ENCODE results near the gene MLN. TPM values are rescaled to one million over a fixed set of nuclear protein-coding genes. Genes with fewer than 3 reads are reported as not detected.

MLN gene
- total RNA-seq, 4 donors from 2014 or later = not detected

DNA sequence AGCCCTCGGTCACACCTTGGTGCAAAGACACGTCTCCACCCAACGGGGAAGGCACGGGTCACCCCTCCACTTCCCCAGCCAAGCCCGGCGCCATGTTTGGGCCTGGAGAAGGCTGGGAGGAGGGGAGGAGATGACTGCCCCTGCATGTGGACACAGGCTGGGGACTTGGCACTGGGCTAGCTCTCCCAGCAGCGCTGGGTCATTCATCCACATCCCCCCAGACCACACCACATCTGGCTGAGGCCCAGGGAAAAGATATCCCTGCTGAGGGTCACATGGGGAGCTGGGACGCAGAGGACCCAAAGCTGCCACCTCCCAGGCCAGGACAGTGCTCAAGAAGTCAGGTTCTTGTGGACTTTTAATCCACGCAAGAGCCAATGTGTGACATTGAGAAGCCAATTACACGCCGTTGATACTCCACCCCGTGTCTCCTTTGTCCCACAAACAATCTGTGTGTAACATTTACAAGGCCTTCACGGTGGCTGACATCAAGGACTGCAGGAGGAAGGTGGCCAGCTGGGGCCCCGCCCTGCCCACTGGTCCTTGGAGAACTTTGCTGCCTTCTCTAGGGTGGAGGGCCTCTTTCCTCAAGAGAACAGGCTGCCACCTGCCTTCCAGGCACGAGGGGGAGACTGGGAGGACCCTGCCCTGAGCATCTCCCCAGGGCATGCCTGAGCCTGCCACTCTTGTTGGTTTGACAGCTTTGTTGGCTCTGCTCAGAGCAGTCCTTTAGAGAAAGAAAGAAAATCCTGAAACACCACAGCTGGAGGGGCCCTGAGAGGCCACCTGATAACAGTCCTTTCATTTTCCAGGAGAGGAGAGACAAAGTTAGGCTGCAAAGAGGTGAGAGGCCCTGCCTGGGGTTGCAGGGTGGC, 51.8 kb downstream of the MLN start:
- WGBS, 2 donors = 78 to 79% methylated on average over 15 of the region's 15 CpGs
- H3K4me3 ChIP-seq (ENCODE audit: low read depth, poor library complexity, severe bottlenecking) = no peak overlapping the region
- DNase-seq (ENCODE audit: low spot score in 2 of 2) = no peak
- intact Hi-C loops (cut with DNase I; ENCODE audit: low total_unique reads) = no loop called here
- TF ChIP-seq POLR2A (IDR thresholded peaks at IDR 0.05) = no peak
- TF ChIP-seq, protein P1, sequence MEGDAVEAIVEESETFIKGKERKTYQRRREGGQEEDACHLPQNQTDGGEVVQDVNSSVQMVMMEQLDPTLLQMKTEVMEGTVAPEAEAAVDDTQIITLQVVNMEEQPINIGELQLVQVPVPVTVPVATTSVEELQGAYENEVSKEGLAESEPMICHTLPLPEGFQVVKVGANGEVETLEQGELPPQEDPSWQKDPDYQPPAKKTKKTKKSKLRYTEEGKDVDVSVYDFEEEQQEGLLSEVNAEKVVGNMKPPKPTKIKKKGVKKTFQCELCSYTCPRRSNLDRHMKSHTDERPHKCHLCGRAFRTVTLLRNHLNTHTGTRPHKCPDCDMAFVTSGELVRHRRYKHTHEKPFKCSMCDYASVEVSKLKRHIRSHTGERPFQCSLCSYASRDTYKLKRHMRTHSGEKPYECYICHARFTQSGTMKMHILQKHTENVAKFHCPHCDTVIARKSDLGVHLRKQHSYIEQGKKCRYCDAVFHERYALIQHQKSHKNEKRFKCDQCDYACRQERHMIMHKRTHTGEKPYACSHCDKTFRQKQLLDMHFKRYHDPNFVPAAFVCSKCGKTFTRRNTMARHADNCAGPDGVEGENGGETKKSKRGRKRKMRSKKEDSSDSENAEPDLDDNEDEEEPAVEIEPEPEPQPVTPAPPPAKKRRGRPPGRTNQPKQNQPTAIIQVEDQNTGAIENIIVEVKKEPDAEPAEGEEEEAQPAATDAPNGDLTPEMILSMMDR (IDR thresholded peaks at IDR 0.05) = no peak

DNA sequence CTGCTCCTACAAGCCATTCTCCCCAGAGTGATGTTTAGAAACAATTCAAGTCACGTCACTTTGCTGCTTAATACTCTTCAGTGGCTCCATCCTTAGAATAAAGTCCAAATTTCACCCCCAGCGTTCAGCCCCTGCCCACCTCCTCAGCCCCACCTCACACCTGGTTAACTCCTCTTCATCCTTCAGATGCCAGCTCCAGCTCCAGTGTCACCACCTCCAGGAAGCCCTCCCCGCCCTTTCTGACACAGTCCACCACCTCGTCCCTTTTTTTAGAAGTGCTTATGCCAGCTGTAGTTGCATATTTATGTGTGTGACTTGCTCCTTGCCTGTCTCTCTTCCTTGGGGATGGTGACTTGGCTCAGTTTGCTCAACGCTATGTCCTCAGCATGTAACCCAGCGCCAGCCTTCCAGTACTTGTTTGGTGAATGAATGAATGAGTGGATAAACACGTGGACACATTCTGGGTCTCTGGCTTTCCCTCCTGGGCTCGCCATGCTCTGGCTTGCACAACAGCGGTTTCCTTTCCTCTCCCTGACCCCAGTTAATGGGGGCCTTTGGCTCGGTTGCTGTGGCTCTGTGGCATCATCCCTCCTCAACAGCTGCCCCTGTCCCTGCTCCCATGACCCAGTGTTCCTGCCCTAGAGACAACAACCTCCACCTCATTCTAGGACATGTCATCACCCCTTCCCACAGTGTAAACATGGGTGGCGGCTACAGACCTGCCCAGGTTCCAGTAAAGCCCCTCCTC, 53.4 kb downstream of the MLN start:
- DNase-seq (ENCODE audit: low spot score in 2 of 2) = no peak
- no peak overlapping the region for H3K4me3 ChIP-seq (ENCODE audit: low read depth, poor library complexity, severe bottlenecking)
- no peak for TF ChIP-seq POLR2A (IDR thresholded peaks at IDR 0.05)
- TF ChIP-seq, protein P1 (IDR thresholded peaks at IDR 0.05) = no peak
- WGBS, 2 donors = 59 to 68% methylated on average over 11 of the region's 11 CpGs
- intact Hi-C loops (cut with DNase I; ENCODE audit: low total_unique reads) = no loop called here

DNA sequence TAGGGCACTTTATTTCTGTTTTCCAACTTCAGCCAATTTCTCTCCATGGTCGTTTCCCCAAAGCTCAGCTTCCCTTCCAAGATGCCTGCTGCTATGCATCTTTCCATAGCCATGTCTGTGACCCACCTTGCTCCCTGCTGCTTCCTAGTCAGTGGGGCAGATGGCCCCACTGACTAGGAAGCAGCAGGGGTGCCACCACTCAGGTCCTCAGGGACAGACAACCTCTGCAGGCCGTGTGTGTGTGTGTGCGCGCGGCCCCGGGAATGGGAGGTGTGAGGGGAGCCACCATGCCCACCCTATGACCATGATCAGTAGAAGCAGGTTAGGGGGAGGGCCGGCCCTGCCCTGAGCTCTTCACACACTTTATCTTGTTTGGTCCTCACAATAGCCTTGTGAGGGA, 54.4 kb downstream of the MLN start:
- no peak for DNase-seq (ENCODE audit: low spot score in 2 of 2)
- intact Hi-C loops (cut with DNase I; ENCODE audit: low total_unique reads) = loop anchor here (10.0 kb wide), 1 partner anchor 405 kb away; no protein-coding TSS in a partner anchor
- TF ChIP-seq, protein P1 (IDR thresholded peaks at IDR 0.05) = no peak
- H3K4me3 ChIP-seq (ENCODE audit: low read depth, poor library complexity, severe bottlenecking) = no peak overlapping the region
- WGBS, 2 donors = 80 to 83% methylated on average over 7 of the region's 7 CpGs

DNA sequence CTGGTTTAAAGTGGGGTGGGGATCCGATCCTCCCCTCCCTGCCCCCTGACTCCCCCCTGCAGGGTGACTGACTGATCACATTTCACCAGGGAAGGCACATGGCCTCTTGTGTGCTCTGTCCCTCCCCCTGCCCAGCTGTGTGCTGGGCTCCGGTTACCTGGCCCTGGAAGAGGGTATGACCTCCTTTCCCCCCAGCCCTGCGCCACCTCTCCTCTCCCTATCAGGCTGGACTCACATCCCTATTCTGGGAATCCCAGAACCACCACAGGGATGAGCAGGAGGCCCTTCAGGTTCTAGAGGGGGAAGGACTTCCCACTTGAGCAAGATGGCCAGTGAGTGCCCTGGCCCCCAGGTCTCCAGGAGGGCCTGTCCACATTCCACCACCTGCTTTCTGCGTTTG, 55.0 kb downstream of the MLN start:
- intact Hi-C loops (cut with DNase I; ENCODE audit: low total_unique reads) = loop anchor here (10.0 kb wide), 1 partner anchor 406 kb away; no protein-coding TSS in a partner anchor
- WGBS, 2 donors = 78 to 83% methylated on average over 4 of the region's 4 CpGs
- no peak overlapping the region for H3K4me3 ChIP-seq (ENCODE audit: low read depth, poor library complexity, severe bottlenecking)
- no peak for DNase-seq (ENCODE audit: low spot score in 2 of 2)
- no peak for TF ChIP-seq POLR2A (IDR thresholded peaks at IDR 0.05)
- TF ChIP-seq, protein P1 (IDR thresholded peaks at IDR 0.05) = no peak

DNA sequence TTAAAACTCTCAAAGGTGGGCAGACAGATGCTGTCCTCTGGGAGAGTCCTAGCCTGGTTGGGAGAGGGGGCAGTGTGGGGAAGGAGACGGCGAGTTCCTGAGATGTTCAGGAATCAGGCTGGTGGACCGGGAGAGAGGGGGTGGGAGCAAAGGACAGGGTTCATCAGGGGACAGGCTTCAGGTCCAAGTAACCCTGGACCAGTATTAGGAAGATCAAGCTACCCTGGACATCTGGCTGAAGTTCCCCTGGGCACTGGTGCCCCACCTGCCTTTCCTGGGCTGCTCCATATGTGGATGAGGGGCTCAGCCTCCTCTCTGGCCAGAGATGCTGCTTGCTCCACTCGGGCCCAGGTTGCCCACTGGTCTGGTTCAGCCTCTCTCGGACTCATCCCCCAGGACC, 56.0 kb downstream of the MLN start:
- intact Hi-C loops (cut with DNase I; ENCODE audit: low total_unique reads) = loop anchor here (10.0 kb wide), 1 partner anchor 407 kb away; no protein-coding TSS in a partner anchor
- TF ChIP-seq, protein P1 (IDR thresholded peaks at IDR 0.05) = no peak
- TF ChIP-seq POLR2A (IDR thresholded peaks at IDR 0.05) = no peak

More for the DNA sequence above, 56.0 kb downstream of the MLN start:
- no peak overlapping the region for H3K4me3 ChIP-seq (ENCODE audit: low read depth, poor library complexity, severe bottlenecking)
- WGBS, 2 donors = 92 to 95% methylated on average over 5 of the region's 5 CpGs
- no peak for DNase-seq (ENCODE audit: low spot score in 2 of 2)
